Neural crest cell (in vitro differentiated cells): ENCODE data around the gene HP1BP3. TPM values are rescaled to one million over a fixed set of nuclear protein-coding genes. Genes with fewer than 3 reads are reported as not detected.
A peak's percentile ranks its signal among the peaks of the same experiment; 100 is the strongest.

Experiments
- DNase-seq: peaks from one replicate; pipeline ENCODE4 v3.0.0; 2021; ENCODE audit warnings: low read depth, mixed read lengths, low spot score
- H3K27ac Mint-ChIP-seq: one replicate; pipeline ENCODE4 v1.8.0; 2021; ENCODE audit warnings: mild to moderate bottlenecking, mixed read lengths; ENCODE audit not compliant: unreplicated experiment
- H3K27me3 Mint-ChIP-seq: 2 replicates; pipeline ENCODE4 v1.8.0; 2021; ENCODE audit warnings: low read depth, mild to moderate bottlenecking, mixed read lengths
- H3K36me3 Mint-ChIP-seq: 2 replicates; pipeline ENCODE4 v1.8.0; 2021; ENCODE audit warnings: low read depth, mild to moderate bottlenecking, mixed read lengths
- H3K4me1 Mint-ChIP-seq: 2 replicates; pipeline ENCODE4 v1.8.0; 2021; ENCODE audit warnings: mixed read lengths
- H3K4me3 Mint-ChIP-seq: one replicate; pipeline ENCODE4 v1.8.0; 2021; ENCODE audit warnings: mild to moderate bottlenecking, mixed read lengths
- H3K9me3 Mint-ChIP-seq: 2 replicates; pipeline ENCODE4 v1.8.0; 2021; ENCODE audit warnings: mixed read lengths
- total RNA-seq: library from RNA; stranded (reverse); gene quantifications from 2 replicates; pipeline ENCODE4 v1.2.1, GENCODE V29; 2021
- TF ChIP-seq, protein P1 (sequence below): fragments of 200-600 bp; sonication (generic); conservative IDR thresholded peaks from 2 replicates; pipeline ENCODE4 v1.5.0; 2021; ENCODE audit warnings: antibody characterized with exemption, mild to moderate bottlenecking

Gene HP1BP3
- total RNA-seq, 1 donor from 2014 or later, result 303 TPM

DNA sequence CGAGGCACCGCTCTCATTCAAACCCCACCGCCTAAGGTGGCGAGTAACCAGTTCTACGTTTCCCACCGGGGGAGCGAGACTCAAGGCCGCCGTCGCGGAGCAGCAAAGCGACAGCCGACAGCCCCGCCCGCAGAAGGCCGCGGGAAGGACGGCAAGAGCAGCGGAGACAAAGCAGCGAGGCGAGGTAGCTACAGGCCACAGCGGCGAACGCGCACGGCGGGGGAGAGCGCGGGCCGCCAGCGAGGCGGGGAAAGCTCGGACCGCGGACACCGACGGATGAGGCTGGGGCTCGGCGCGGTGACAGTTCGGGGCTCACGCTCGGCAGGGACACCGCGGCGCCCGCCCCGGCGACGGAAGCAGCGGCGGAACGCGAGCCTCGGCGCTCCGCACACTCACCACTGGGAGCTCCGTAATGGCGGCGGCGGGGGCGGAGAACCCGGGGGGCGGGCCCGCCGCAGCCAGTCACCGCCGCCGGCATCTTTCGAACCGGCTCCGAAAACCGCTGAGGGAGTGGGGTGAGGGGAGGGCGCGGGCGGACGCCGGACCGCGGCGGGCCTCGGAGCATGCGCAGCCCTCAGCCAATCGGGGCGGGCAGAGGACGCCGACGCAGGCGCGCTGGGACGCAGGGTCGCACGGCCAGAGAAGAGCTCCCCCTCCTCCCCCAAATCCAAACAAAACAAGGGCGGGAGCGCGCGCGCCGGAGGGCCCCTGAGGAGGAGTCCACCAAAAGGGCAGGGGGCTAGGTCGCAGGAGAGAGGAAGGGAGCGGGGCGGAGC, 666 bp downstream of the HP1BP3 start:
- Mint-ChIP-seq H3K36me3 (no peaks in the 10 kb centered on the region), H3K4me3 (peak overlapping the region; percentile 99), H3K27ac (peak overlapping the region; percentile 99), H3K27me3 (peaks cover 3% of the 10 kb centered on the region), H3K9me3 (no peaks in the 10 kb centered on the region), H3K4me1 (peaks cover 28% of the 10 kb centered on the region)
- DNase-seq, result peak; percentile 96
- TF ChIP-seq, protein P1, sequence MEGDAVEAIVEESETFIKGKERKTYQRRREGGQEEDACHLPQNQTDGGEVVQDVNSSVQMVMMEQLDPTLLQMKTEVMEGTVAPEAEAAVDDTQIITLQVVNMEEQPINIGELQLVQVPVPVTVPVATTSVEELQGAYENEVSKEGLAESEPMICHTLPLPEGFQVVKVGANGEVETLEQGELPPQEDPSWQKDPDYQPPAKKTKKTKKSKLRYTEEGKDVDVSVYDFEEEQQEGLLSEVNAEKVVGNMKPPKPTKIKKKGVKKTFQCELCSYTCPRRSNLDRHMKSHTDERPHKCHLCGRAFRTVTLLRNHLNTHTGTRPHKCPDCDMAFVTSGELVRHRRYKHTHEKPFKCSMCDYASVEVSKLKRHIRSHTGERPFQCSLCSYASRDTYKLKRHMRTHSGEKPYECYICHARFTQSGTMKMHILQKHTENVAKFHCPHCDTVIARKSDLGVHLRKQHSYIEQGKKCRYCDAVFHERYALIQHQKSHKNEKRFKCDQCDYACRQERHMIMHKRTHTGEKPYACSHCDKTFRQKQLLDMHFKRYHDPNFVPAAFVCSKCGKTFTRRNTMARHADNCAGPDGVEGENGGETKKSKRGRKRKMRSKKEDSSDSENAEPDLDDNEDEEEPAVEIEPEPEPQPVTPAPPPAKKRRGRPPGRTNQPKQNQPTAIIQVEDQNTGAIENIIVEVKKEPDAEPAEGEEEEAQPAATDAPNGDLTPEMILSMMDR, result no peak

DNA sequence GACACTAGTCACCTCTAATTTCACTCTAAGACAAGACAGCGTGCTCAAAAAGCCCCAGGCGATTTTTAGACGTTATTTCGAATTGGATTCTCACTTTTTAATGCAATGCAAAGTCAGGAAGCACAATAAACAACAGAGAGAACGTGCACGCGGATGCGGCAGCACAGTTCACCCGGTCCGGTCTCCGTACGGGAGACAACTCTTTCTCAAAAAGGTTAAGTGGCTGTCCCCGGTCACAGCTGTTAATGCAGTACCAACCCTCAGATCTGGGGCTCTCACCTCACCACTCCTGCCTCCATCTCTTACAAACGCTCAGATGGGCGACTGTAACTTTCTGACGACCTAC, 1.2 kb downstream of the HP1BP3 start:
- peak overlapping the region; percentile 99 for H3K27ac Mint-ChIP-seq
- peaks cover 3% of the 10 kb centered on the region for H3K27me3 Mint-ChIP-seq
- no peaks in the 10 kb centered on the region for H3K36me3 Mint-ChIP-seq

DNA sequence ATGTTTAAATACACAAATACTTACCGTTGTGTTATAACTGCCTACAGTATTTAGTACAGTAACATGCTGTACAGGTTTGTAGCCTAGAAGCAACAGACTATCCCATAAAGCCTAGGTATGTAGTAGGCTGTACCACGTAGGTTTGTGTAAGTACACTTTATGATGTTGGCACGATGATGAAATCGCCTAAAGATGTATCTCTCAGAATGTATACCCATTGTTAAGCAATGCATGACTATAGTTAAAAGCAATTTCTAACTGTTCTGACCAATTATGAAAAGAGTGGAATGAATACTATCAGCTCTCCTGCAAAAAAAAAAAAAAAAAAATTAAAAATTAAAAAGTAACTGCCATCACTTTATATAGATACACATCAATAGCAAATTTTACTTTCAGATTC, 11.4 kb downstream of the HP1BP3 start:
- peaks cover 9% of the 10 kb centered on the region for H3K4me1 Mint-ChIP-seq
- no peak overlapping the region for H3K4me3 Mint-ChIP-seq
- no peak overlapping the region for H3K27ac Mint-ChIP-seq
- H3K9me3 Mint-ChIP-seq, result no peaks in the 10 kb centered on the region
- no peaks in the 10 kb centered on the region for H3K27me3 Mint-ChIP-seq
- H3K36me3 Mint-ChIP-seq, result peaks cover 5% of the 10 kb centered on the region
- TF ChIP-seq, protein P1, result no peak
- DNase-seq, result no peak

More for the DNA sequence above, 1.2 kb downstream of the HP1BP3 start:
- TF ChIP-seq, protein P1, result no peak
- DNase-seq, result peak; percentile 3
- Mint-ChIP-seq H3K9me3 (no peaks in the 10 kb centered on the region), H3K4me3 (peak overlapping the region; percentile 99), H3K4me1 (peaks cover 33% of the 10 kb centered on the region)

DNA sequence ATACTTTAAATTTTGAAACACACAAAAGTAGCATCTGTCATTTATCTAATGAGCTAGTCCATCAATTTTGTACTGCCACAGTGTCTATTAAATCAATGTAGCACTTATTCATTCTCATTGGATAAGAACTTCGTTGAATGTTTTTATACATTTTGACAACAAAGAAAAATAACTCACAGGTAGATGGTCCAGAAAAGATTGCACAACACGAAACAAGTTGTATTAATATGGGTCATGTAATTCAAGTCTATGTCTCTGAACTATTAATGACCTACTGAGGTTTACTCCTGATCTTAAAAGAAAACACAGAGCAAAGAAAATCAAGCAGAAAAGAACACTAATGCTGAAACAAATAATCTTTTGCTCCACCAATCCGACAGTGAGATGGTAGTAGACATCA, 15.3 kb downstream of the HP1BP3 start:
- no peaks in the 10 kb centered on the region for H3K9me3 Mint-ChIP-seq
- no peak for DNase-seq
- no peak overlapping the region for H3K4me3 Mint-ChIP-seq
- TF ChIP-seq, protein P1, result no peak
- no peaks in the 10 kb centered on the region for H3K4me1 Mint-ChIP-seq
- no peak overlapping the region for H3K27ac Mint-ChIP-seq
- H3K36me3 Mint-ChIP-seq, result peaks cover 7% of the 10 kb centered on the region
- no peaks in the 10 kb centered on the region for H3K27me3 Mint-ChIP-seq

DNA sequence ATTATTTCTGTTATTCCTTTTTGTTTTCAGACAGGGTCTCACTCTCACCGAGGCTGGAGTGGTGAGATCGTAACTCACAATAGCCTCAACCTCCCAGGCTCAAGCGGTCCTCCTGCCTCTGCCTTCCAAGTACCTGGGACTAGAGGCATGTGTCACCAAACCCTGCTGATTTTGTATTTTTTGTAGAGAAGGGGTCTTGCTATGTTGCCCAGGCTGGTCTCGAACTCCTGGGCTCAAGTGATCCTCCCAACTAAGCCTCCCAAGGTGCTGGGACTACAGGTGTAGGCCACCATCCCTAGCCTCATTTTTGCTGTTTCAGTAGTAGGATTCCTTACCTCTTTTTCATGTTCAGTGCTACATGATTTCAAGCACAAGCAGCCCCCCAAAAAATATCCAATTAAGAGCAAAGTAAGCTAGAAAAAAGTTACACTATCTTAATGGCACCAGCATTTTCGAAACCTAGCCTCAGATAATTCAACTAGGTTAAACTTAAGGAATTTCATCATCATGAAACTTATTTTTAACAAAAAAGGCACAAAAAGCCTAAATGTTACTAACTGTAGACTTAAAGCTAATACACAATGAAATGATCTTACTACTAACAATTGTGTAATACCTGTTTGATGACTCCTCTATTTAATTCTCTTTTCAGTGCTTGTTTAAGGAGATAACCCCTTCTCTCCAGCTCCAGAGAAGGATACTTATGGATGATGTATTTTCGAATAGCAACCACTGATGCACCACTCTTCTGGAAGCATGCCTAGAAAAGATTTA, 16.6 kb downstream of the HP1BP3 start:
- no peak overlapping the region for H3K4me3 Mint-ChIP-seq
- no peak overlapping the region for H3K27ac Mint-ChIP-seq
- H3K4me1 Mint-ChIP-seq, result no peaks in the 10 kb centered on the region
- DNase-seq, result no peak
- H3K9me3 Mint-ChIP-seq, result no peaks in the 10 kb centered on the region
- H3K27me3 Mint-ChIP-seq, result no peaks in the 10 kb centered on the region
- peaks cover 7% of the 10 kb centered on the region for H3K36me3 Mint-ChIP-seq
- TF ChIP-seq, protein P1, result no peak
